ENCODE results near the gene CLIC3.

The CLIC3 gene

GRCh38 chr9:136947955-136948510 is 48.3 kb downstream of the CLIC3 start:
- no peaks in the 10 kb centered on the region for H3F3A ChIP-seq (ENCODE audit: insufficient read depth, low read length)
- no peak overlapping the region for H3K9ac ChIP-seq (ENCODE audit: low read length)
- H3K36me3 ChIP-seq (replicated peaks; ENCODE audit: insufficient read depth, low read length) = no peaks in the 10 kb centered on the region
- peak; percentile 30 for TF ChIP-seq CTCF (IDR thresholded peaks at IDR 0.05; ENCODE audit: low read length)
- no peak for TF ChIP-seq EZH2 (optimal IDR thresholded peaks at IDR 0.05; ENCODE audit: low read depth, low read length)
- H3K79me2 ChIP-seq (ENCODE audit: low read length) = peaks cover 11% of the 10 kb centered on the region
- H3K27ac ChIP-seq (ENCODE audit: low read length) = no peak overlapping the region
- no peaks in the 10 kb centered on the region for H3K9me3 ChIP-seq (replicated peaks; ENCODE audit: insufficient read depth, low read length)
- DNase-seq = no peak
- H3K4me3 ChIP-seq (ENCODE audit: low read length) = no peak overlapping the region
- peaks cover 4% of the 10 kb centered on the region for H3K27me3 ChIP-seq (replicated peaks; ENCODE audit: insufficient read depth, low read length)
- no peaks in the 10 kb centered on the region for H3K9me2 ChIP-seq (replicated peaks; ENCODE audit: insufficient read depth, low read length)
- no peaks in the 10 kb centered on the region for H4K20me1 ChIP-seq (ENCODE audit: insufficient read depth, low read length)
- H3K4me2 ChIP-seq (ENCODE audit: low read depth, low read length) = no peak overlapping the region
- H2AFZ ChIP-seq (ENCODE audit: low read length) = no peak overlapping the region
- H3K4me1 ChIP-seq (ENCODE audit: low read length) = peaks cover 9% of the 10 kb centered on the region

GRCh38 chr9:136947028-136947891 is 49.1 kb downstream of the CLIC3 start:
- peaks cover 9% of the 10 kb centered on the region for H3K4me1 ChIP-seq (ENCODE audit: low read length)
- no peak for DNase-seq
- H2AFZ ChIP-seq (ENCODE audit: low read length) = no peak overlapping the region
- H3K27ac ChIP-seq (ENCODE audit: low read length) = no peak overlapping the region
- no peak overlapping the region for H3K9ac ChIP-seq (ENCODE audit: low read length)
- TF ChIP-seq EZH2 (optimal IDR thresholded peaks at IDR 0.05; ENCODE audit: low read depth, low read length) = no peak
- TF ChIP-seq EZH2phosphoT487 (IDR thresholded peaks at IDR 0.05; ENCODE audit: low read length) = no peak
- no peak for TF ChIP-seq CTCF (IDR thresholded peaks at IDR 0.05; ENCODE audit: low read length)
- H4K20me1 ChIP-seq (ENCODE audit: insufficient read depth, low read length) = no peaks in the 10 kb centered on the region
- no peaks in the 10 kb centered on the region for H3F3A ChIP-seq (ENCODE audit: insufficient read depth, low read length)
- H3K9me3 ChIP-seq (replicated peaks; ENCODE audit: insufficient read depth, low read length) = no peaks in the 10 kb centered on the region
- H3K4me2 ChIP-seq (ENCODE audit: low read depth, low read length) = no peak overlapping the region
- H3K4me3 ChIP-seq (ENCODE audit: low read length) = no peak overlapping the region
- peaks cover 18% of the 10 kb centered on the region for H3K79me2 ChIP-seq (ENCODE audit: low read length)
- H3K36me3 ChIP-seq (replicated peaks; ENCODE audit: insufficient read depth, low read length) = peaks cover 6% of the 10 kb centered on the region
- H3K27me3 ChIP-seq (replicated peaks; ENCODE audit: insufficient read depth, low read length) = no peaks in the 10 kb centered on the region
- H3K9me2 ChIP-seq (replicated peaks; ENCODE audit: insufficient read depth, low read length) = no peaks in the 10 kb centered on the region

GRCh38 chr9:136946228-136947027 is 49.9 kb downstream of the CLIC3 start:
- Histone ChIP-seq H3K36me3 (replicated peaks; ENCODE audit: insufficient read depth, low read length) (peaks cover 14% of the 10 kb centered on the region), H3K27ac (ENCODE audit: low read length) (no peak overlapping the region), H3K4me3 (ENCODE audit: low read length) (no peak overlapping the region), H3K9me2 (replicated peaks; ENCODE audit: insufficient read depth, low read length) (no peaks in the 10 kb centered on the region), H3K27me3 (replicated peaks; ENCODE audit: insufficient read depth, low read length) (no peaks in the 10 kb centered on the region), H3K4me2 (ENCODE audit: low read depth, low read length) (no peak overlapping the region), H3F3A (ENCODE audit: insufficient read depth, low read length) (no peaks in the 10 kb centered on the region), H4K20me1 (ENCODE audit: insufficient read depth, low read length) (no peaks in the 10 kb centered on the region), H3K79me2 (ENCODE audit: low read length) (peaks cover 27% of the 10 kb centered on the region), H3K9me3 (replicated peaks; ENCODE audit: insufficient read depth, low read length) (no peaks in the 10 kb centered on the region), H3K9ac (ENCODE audit: low read length) (no peak overlapping the region), H2AFZ (ENCODE audit: low read length) (no peak overlapping the region), H3K4me1 (ENCODE audit: low read length) (peaks cover 9% of the 10 kb centered on the region)
- TF ChIP-seq EZH2 (optimal IDR thresholded peaks at IDR 0.05; ENCODE audit: low read depth, low read length) = no peak
- no peak for TF ChIP-seq EZH2phosphoT487 (IDR thresholded peaks at IDR 0.05; ENCODE audit: low read length)
- TF ChIP-seq CTCF (IDR thresholded peaks at IDR 0.05; ENCODE audit: low read length) = no peak
- no peak for DNase-seq
